ENCODE measurements around the gene LIPF.

The LIPF gene

DNA sequence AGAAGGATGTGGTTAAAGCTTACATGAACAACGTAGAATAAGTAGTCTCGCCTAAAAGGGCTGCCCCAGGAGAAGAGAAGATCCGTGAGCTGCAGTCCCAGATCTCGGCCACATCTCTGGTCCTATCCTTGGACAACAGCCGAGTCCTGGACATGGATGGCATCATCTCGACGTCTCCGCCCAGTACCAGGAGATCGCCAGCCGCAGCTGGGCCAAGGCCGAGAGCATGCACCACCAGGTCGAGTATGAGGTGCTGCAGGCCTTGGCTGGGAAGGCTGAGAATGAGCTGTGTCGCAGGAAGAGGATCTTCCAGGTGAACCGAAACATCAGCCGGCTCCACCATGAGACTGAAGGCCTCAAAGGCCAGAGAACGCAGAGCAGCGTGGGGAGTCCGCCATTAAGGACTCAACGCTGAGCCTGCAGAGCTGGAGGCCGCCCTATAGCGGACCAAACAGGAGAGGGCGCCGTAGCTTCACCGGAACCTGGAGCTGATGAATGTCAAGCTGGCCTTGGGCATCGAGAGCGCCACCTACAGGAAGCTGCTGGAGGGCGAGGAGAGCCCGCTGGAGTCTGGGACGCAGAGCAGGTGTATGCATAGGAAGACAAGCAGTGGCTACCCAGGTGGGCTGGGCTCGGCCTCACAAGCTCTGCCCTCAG is 64.0 kb downstream of the LIPF start:
- DNase-seq (ENCODE audit: extremely low read depth, low read depth), result no peak
- TF ChIP-seq CTCF (IDR thresholded peaks at IDR 0.05; ENCODE audit: low read depth, low read length), result peak; percentile 9; the same call in 1 of the 2 replicates

Measured in AG09319 (cell line).